MM.1S (cell line): ENCODE results near the gene PRICKLE3.

Experiments
- CTCF ChIP-seq: fragments of 300-600 bp; sonication (generic); IDR thresholded peaks from 2 replicates; pipeline ENCODE4 v1.5.1; 2016; ENCODE audit warnings: antibody characterized with exemption, low read length, mixed read lengths
- EZH2 ChIP-seq: fragments of 300-600 bp; sonication (generic); optimal IDR thresholded peaks from 2 replicates; pipeline ENCODE3; 2017; ENCODE audit warnings: low read depth, mild to moderate bottlenecking, antibody characterized with exemption, low read length, mixed read lengths
- EZH2phosphoT487 ChIP-seq: fragments of 300-600 bp; sonication (generic); IDR thresholded peaks from 2 replicates; pipeline ENCODE4 v1.6.1; 2018; ENCODE audit warnings: antibody characterized with exemption, low read length

DNA sequence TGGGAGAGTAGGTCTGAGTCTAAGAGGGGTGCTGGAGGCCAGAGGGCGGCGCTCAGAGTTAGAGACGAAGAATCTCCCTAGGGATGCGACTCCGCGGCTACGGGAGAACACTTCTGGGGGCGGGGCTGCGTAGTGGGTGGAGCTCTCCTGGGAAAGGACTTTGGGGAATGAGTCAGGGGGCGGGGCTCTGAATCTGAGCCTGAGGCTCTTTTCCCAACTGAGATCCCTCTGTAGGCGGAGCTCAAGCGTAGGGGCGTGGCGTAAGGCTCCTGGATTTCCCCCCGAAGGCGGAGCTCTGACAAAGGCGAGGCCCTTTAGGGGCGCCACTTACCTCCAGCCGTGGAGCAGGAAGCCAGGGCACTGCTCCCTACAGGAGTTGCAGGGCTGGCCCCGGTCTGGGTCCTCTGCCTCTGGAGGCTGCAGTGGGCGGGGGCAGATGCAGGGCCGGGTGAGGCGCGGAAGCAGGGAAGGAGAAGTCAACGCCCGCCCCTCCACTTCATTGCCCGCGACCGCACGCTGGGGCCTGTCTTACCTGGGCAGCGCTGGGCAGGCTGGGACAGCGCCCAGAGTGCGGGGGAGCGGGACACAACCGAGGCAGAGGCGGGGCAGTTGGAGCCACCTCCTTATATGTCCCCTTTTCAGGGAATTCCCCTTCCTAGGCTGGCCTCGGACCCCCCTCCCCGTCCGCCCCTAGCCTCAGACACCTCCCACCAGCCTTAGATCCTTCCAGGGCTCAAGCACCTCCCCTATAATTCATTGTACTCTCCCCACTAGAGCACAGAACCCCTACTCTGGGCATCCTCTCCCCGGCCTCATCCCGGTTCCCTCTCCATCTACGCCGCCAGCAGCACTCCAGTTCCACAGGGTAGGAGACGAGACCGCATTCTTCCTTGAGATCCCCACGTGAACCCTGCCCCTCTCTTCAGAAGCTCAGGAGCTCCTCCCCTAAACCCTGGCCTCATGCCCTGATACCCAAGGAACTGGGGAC, 1.6 kb downstream of the PRICKLE3 start:
- TF ChIP-seq EZH2: no peak
- no peak for TF ChIP-seq CTCF
- no peak for TF ChIP-seq EZH2phosphoT487
